Spinal cord (tissue), 10 donors: ENCODE measurements around the gene POLDIP2. TPM values are rescaled to one million over a fixed set of nuclear protein-coding genes. Genes with fewer than 3 reads are reported as not detected.

Experiments
- DNase-seq, 6 donors: peaks; one replicate each; pipeline versions ENCODE4 v3.0.0 to v3.0.0-alpha.2; 2013 to 2015; ENCODE audit warnings: low spot score in 6 of 6, low read depth in 4 of 6
- H3K27ac ChIP-seq: one replicate; pipeline ENCODE4 v1.5.1; 2013; ENCODE audit warnings: low read depth, low read length, control low read depth
- H3K27me3 ChIP-seq: one replicate; pipeline ENCODE4 v1.6.1; 2013; ENCODE audit warnings: low read length; ENCODE audit not compliant: control insufficient read depth, insufficient read depth
- H3K36me3 ChIP-seq: one replicate; pipeline ENCODE4 v1.6.1; 2013; ENCODE audit warnings: low read length; ENCODE audit not compliant: control insufficient read depth, insufficient read depth
- H3K4me1 ChIP-seq: one replicate; pipeline ENCODE4 v1.6.1; 2013; ENCODE audit warnings: low read length; ENCODE audit not compliant: control insufficient read depth, insufficient read depth
- H3K4me3 ChIP-seq: one replicate; pipeline ENCODE4 v1.5.1; 2013; ENCODE audit warnings: low read depth, low read length, control low read depth
- H3K9me3 ChIP-seq: one replicate; pipeline ENCODE4 v1.6.1; 2013; ENCODE audit warnings: low read length; ENCODE audit not compliant: control insufficient read depth, insufficient read depth
- WGBS: methylation state at CpG from one replicate; pipeline ENCODE4 v1.1.5; 2013; ENCODE audit warnings: missing lambda C conversion rate; ENCODE audit not compliant: insufficient coverage; 5-methylcytosine and 5-hydroxymethylcytosine counted together
- polyA plus RNA-seq, 2 donors: library from polyadenylated mRNA; unstranded; fragments of 120-200 nt; gene quantifications; one replicate each; pipeline ENCODE4 v1.2.1, GENCODE V29; 2013; ENCODE audit not compliant: insufficient read length in 2 of 2
- total RNA-seq, 2 donors: library from RNA; depleted of rRNA in 1 of 2; stranded (reverse); fragments of 120-200 nt in 1 of 2; fragments of >200 nt in 1 of 2; gene quantifications; one replicate each; pipeline versions ENCODE4 v1.2.3 to v1.2.4, GENCODE V29; 2013 to 2014
- donor health status: healthy.

POLDIP2 gene
- total and polyA plus RNA-seq, 4 donors: 40.3 to 89.1 (median 85.8) TPM

DNA sequence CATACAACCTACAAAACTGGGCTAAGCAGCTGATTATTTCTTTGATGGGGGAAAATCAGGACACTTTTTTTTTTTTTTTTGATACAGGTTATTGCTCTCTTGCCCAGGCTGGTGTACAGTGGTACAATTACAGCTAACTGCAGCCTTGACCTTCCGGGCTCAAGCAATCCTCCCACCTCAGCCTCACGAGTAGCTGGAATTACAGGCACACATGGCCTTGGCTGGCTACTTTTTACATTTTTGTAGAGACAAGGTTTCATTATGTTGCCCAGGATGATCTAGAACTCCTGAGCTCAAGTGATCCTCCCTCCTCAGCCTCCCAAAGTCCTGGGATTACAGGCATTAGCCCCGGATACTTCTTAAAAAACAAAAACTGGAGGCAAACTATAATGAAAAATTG lies 58.9 kb downstream of the POLDIP2 start:
- H3K27me3 ChIP-seq: no peaks in the 10 kb centered on the region
- DNase-seq: no peak
- no peak overlapping the region for H3K27ac ChIP-seq
- no peaks in the 10 kb centered on the region for H3K9me3 ChIP-seq
- 93% methylated on average over 2 of the region's 3 CpGs for WGBS
- no peaks in the 10 kb centered on the region for H3K4me1 ChIP-seq
- no peak overlapping the region for H3K4me3 ChIP-seq
- H3K36me3 ChIP-seq: no peaks in the 10 kb centered on the region

Other genes starting within 250 kb of the POLDIP2 start
- 10 to 100 TPM; 45.6 to 53.8 TPM for gene TMEM97, start 38.3 kb downstream of the POLDIP2 start, total RNA-seq
- gene TMEM97, start 38.3 kb downstream of the POLDIP2 start, polyA plus RNA-seq: 10 to 100 TPM; 56.4 to 56.9 TPM
- gene IFT20, start 22.1 kb downstream of the POLDIP2 start, total RNA-seq: 10 to 100 TPM; 44.6 to 67.9 TPM
- gene IFT20, start 22.1 kb downstream of the POLDIP2 start, polyA plus RNA-seq: 10 to 100 TPM; 64.1 to 84.1 TPM
- 10 to 100 TPM; 25.1 to 48.5 TPM for gene TNFAIP1, start 21.8 kb downstream of the POLDIP2 start, total RNA-seq
- gene TNFAIP1, start 21.8 kb downstream of the POLDIP2 start, polyA plus RNA-seq: 10 to 100 TPM; 54.7 to 56.0 TPM
- gene SEBOX, start 7.7 kb upstream of the POLDIP2 start, total RNA-seq: not detected
- gene SEBOX, start 7.7 kb upstream of the POLDIP2 start, polyA plus RNA-seq: under 1 TPM in 1 of 2 donors, not detected in 1; 0.32 TPM
- 1 to 10 TPM in 1 of 2 donors, under 1 TPM in 1; 0.40 to 3.0 TPM for gene VTN, start 12.8 kb upstream of the POLDIP2 start, total RNA-seq
- 1 to 10 TPM; 2.1 to 2.9 TPM for gene VTN, start 12.8 kb upstream of the POLDIP2 start, polyA plus RNA-seq
- gene SARM1, start 14.2 kb upstream of the POLDIP2 start, total RNA-seq: 10 to 100 TPM; 13.1 to 17.0 TPM
- 10 to 100 TPM; 51.5 to 52.0 TPM for gene SARM1, start 14.2 kb upstream of the POLDIP2 start, polyA plus RNA-seq
- gene SLC46A1, start 48.7 kb upstream of the POLDIP2 start, total RNA-seq: 10 to 100 TPM; 10.2 to 17.8 TPM
- gene SLC46A1, start 48.7 kb upstream of the POLDIP2 start, polyA plus RNA-seq: 10 to 100 TPM; 26.2 to 32.5 TPM
- gene SLC13A2, start 116.1 kb upstream of the POLDIP2 start, total RNA-seq: under 1 TPM in 1 of 2 donors, not detected in 1; 0.06 TPM
- gene SLC13A2, start 116.1 kb upstream of the POLDIP2 start, polyA plus RNA-seq: under 1 TPM; 0.10 to 0.27 TPM
- gene FOXN1, start 148.8 kb upstream of the POLDIP2 start, total RNA-seq: not detected
- not detected for gene FOXN1, start 148.8 kb upstream of the POLDIP2 start, polyA plus RNA-seq
- 10 to 100 TPM; 33.1 to 58.9 TPM for gene UNC119, start 195.1 kb upstream of the POLDIP2 start, total RNA-seq
- 10 to 100 TPM; 79.0 to 85.8 TPM for gene UNC119, start 195.1 kb upstream of the POLDIP2 start, polyA plus RNA-seq
- 10 to 100 TPM; 34.3 to 40.4 TPM for gene PIGS, start 214.0 kb upstream of the POLDIP2 start, total RNA-seq
- gene PIGS, start 214.0 kb upstream of the POLDIP2 start, polyA plus RNA-seq: 10 to 100 TPM; 53.6 to 57.5 TPM
- gene ALDOC, start 219.4 kb upstream of the POLDIP2 start, total RNA-seq: 100 to 1,000 TPM; 217 to 674 TPM
- gene ALDOC, start 219.4 kb upstream of the POLDIP2 start, polyA plus RNA-seq: 100 to 1,000 TPM; 578 to 619 TPM
- 10 to 100 TPM; 14.1 to 24.8 TPM for gene SPAG5, start 241.5 kb upstream of the POLDIP2 start, total RNA-seq
- 10 to 100 TPM; 26.7 to 32.0 TPM for gene SPAG5, start 241.5 kb upstream of the POLDIP2 start, polyA plus RNA-seq